Psoas muscle (tissue), 8 donors: ENCODE results near the gene RPN1. TPM values are rescaled to one million over a fixed set of nuclear protein-coding genes. Genes with fewer than 3 reads are reported as not detected.

Source experiments
- ATAC-seq, 4 donors: fragments of 200-7000 bp; cut with Tn5 transposase; one replicate each; pipeline ENCODE4 v1.9.1; 2020; ENCODE audit warnings: moderate library complexity in 3 of 4, mild to moderate bottlenecking in 2 of 4
- DNase-seq, 2 donors: peaks; one replicate each; pipeline ENCODE4 v3.0.0-alpha.2; 2020
- H3K27ac ChIP-seq: fragments of 200-600 bp; one replicate; pipeline ENCODE4 v1.8.0; 2022
- H3K27me3 ChIP-seq, 3 donors: fragments of 200-600 bp in 1 of 3; one replicate each; pipeline versions ENCODE4 v1.6.1 to v1.8.0; 2013 to 2022; ENCODE audit warnings: low read length in 2 of 3, mild to moderate bottlenecking in 2 of 3, moderate library complexity in 1 of 3; ENCODE audit not compliant: insufficient read depth in 3 of 3
- H3K36me3 ChIP-seq, 2 donors: fragments of 200-600 bp in 1 of 2; one replicate each; pipeline versions ENCODE4 v1.6.1 to v1.8.0; 2013 to 2022; ENCODE audit warnings: low read depth in 1 of 2, mild to moderate bottlenecking in 1 of 2, moderate library complexity in 1 of 2; ENCODE audit not compliant: insufficient read depth in 1 of 2
- H3K4me1 ChIP-seq: fragments of 200-600 bp; one replicate; pipeline ENCODE4 v1.8.0; 2022
- H3K4me3 ChIP-seq: fragments of 200-600 bp; one replicate; pipeline ENCODE4 v1.8.0; 2022; ENCODE audit warnings: mild to moderate bottlenecking
- H3K9me3 ChIP-seq: fragments of 200-600 bp; one replicate; pipeline ENCODE4 v1.8.0; 2022
- WGBS, 3 donors: extraction: QIAGEN DNeasy Blood & Tissue Kit; methylation state at CpG; one replicate each; pipeline versions ENCODE4 v1.1.6 to v1.1.7; 2013; 5-methylcytosine and 5-hydroxymethylcytosine counted together
- intact Hi-C, 2 donors: fragments of 100-400 bp; cut with DNase I; formaldehyde crosslinking; loops; one replicate each; pipeline versions ENCODE4 v1.11.0 to v1.14.2; 2022
- polyA plus RNA-seq, 3 donors: library from polyadenylated mRNA; stranded (reverse); fragments of 200-250 nt; gene quantifications; one replicate each; pipeline ENCODE4 v1.2.3, GENCODE V29; 2013
- total RNA-seq, 4 donors: library from RNA; stranded (reverse); fragmentation: NEBNext Ultra II Directional in 2 of 4; extraction: Animal tissue kit (Norgen Biotek cat#: 25700) in 2 of 4; gene quantifications; one replicate each; pipeline versions ENCODE4 v1.2.1 to v1.2.4, GENCODE V29; 2021 to 2023
- TF ChIP-seq, protein P1 (sequence below): fragments of 200-600 bp; IDR thresholded peaks from one replicate; pipeline ENCODE4 v1.8.0; 2022; ENCODE audit warnings: antibody characterized with exemption
- donor health status: healthy with polysubstance abuse.
- donor health status: DM: no; HTN: no; CAD: no; lungs with moderate emphysema.
- donor health status: Bipolar disorder and iron deficiency.
- donor health status: healthy.
- donor health status: DM: yes; HTN: yes; CAD: no.
- donor health status: DM: no; HTN: no; CAD: no.
- donor health status: DM: no; HTN: no; CAD: no.
- donor health status: DM: yes; HTN: yes; CAD: no.

The RPN1 gene
- total and polyA plus RNA-seq, 7 donors = 55.5 to 197 (median 110) TPM

DNA sequence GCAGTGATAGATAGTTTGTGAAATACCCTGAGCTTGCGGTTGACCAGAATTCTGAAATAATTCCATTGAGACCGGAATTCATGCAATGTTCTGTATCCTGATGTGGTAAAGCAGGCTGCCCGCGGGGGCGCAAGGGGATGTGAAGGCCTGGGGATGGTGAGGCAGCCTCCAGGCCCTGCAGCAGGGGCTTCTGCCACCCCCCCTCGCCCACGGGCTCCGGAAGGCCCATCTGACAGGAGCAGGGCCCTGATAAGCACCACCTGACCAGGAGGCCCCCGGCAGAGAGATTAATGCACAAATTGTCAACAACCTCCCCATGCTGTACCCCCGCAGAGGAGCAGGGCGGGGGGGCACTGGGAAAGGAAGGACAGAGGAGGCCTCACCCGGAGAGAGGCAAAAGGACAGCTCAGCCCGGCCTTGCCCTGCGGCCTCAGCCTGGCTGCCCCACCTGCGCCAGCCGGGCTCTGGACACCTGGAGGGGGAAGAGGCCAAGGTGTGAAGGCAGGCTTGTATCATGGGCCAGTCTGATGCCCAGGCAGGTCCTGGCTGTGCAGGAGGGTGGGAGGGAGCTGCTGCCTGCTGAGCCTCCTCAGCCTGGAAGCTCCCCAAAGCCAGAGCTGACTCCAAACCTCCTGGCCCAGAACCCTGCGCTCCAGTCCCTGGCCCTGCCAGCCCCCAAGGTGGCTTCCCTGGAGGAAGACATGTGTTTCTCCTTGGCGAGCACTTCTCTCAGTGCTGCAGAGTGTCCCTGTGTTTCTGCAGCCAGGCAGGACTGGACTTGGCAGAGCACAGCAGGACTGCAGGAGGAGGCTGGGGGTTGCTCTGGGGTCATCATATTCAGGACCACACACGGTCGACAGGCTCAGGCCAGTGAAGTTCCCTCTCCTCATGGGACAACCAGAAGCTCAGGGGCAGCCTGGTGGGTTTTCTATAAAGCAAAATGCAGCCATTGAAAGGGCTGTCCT lies 46.5 kb downstream of the RPN1 start:
- H3K27ac ChIP-seq = no peak overlapping the region
- H3K4me3 ChIP-seq = no peak overlapping the region
- H3K9me3 ChIP-seq = no peaks in the 10 kb centered on the region
- TF ChIP-seq, protein P1, sequence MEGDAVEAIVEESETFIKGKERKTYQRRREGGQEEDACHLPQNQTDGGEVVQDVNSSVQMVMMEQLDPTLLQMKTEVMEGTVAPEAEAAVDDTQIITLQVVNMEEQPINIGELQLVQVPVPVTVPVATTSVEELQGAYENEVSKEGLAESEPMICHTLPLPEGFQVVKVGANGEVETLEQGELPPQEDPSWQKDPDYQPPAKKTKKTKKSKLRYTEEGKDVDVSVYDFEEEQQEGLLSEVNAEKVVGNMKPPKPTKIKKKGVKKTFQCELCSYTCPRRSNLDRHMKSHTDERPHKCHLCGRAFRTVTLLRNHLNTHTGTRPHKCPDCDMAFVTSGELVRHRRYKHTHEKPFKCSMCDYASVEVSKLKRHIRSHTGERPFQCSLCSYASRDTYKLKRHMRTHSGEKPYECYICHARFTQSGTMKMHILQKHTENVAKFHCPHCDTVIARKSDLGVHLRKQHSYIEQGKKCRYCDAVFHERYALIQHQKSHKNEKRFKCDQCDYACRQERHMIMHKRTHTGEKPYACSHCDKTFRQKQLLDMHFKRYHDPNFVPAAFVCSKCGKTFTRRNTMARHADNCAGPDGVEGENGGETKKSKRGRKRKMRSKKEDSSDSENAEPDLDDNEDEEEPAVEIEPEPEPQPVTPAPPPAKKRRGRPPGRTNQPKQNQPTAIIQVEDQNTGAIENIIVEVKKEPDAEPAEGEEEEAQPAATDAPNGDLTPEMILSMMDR = no peak
- no peaks in the 10 kb centered on the region for H3K4me1 ChIP-seq
- ATAC-seq (no peak), DNase-seq (no peak)
- WGBS, 3 donors = 80 to 85% (median 80%) methylated on average over 18 to 20 of the region's 20 CpGs
- no peaks in the 10 kb centered on the region for H3K27me3 ChIP-seq
- no peaks in the 10 kb centered on the region for H3K36me3 ChIP-seq
- intact Hi-C loops = loop anchor here in 1 of 2 donors (10.0 kb wide), 1 partner anchor 529 kb away; no protein-coding TSS in a partner anchor

GRCh38 chr3:128603313-128603712 lies 47.3 kb downstream of the RPN1 start:
- Histone ChIP-seq H3K36me3 (no peaks in the 10 kb centered on the region), H3K27ac (no peak overlapping the region), H3K27me3 (no peaks in the 10 kb centered on the region), H3K4me3 (no peak overlapping the region), H3K9me3 (no peaks in the 10 kb centered on the region), H3K4me1 (no peaks in the 10 kb centered on the region)
- DNase-seq (no peak), ATAC-seq (no peak)
- TF ChIP-seq, protein P1 = no peak
- intact Hi-C loops = loop anchor here in 1 of 2 donors (10.0 kb wide), 1 partner anchor 529 kb away; no protein-coding TSS in a partner anchor
- WGBS, 3 donors = 90 to 93% (median 93%) methylated on average over 8 of the region's 8 CpGs

DNA sequence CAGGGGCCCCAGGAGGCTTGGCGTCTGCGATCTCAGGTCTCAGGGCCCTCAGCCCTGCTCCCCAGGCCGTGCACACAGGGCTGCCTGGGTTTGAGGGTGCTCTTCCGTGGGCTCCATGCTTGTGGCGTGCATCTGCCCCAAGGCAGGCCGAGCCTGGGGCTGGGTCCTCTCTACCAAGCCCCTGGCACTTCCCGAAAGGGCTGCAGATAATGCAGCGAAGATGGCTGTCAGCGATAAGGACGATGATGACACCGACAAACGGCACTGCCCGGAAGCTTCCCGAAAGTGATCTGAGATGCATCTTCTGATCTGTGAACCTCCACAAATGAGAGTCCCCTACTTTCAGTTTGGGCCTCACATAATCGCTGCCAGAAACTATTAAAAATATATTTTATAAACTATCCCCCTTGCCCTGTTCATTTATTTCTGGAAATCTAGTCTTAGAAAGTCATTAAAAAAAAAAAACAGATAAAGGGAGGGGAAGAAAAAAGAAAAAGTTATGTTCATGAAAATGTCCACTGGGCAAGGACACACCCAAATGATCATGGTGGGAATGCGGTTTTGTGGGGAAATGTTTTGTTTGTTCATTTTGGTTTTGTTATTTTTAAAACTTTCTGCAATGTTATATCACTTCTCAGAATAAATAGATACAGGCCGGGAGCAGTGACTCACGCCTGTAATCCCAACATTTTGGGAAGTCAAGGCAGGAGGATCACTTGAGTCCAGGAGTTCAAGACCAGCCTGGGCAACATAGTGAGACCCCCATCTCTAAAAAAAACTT lies 51.5 kb downstream of the RPN1 start:
- intact Hi-C loops = no loop called here
- Histone ChIP-seq H3K4me1 (no peaks in the 10 kb centered on the region), H3K9me3 (no peaks in the 10 kb centered on the region), H3K27ac (no peak overlapping the region), H3K27me3 (no peaks in the 10 kb centered on the region), H3K36me3 (no peaks in the 10 kb centered on the region), H3K4me3 (no peak overlapping the region)
- ATAC-seq (no peak), DNase-seq (no peak)
- TF ChIP-seq, protein P1 = no peak
- 84 to 86% (median 85%) methylated on average over 18 of the region's 18 CpGs for WGBS, 3 donors

GRCh38 chr3:128597900-128598299 lies 52.7 kb downstream of the RPN1 start:
- H3K9me3 ChIP-seq = no peaks in the 10 kb centered on the region
- no peak overlapping the region for H3K27ac ChIP-seq
- no peak overlapping the region for H3K4me3 ChIP-seq
- 64 to 82% (median 71%) methylated on average over 6 of the region's 6 CpGs for WGBS, 3 donors
- no peaks in the 10 kb centered on the region for H3K36me3 ChIP-seq
- H3K4me1 ChIP-seq = no peaks in the 10 kb centered on the region
- no peak for DNase-seq
- TF ChIP-seq, protein P1 = no peak
- H3K27me3 ChIP-seq = no peaks in the 10 kb centered on the region
- intact Hi-C loops = no loop called here
- ATAC-seq = no peak
